ENCODE measurements around the gene BANK1.

BANK1 gene

GRCh38 chr4:101967697-101968346, 177.3 kb downstream of the BANK1 start:
- no peak for DNase-seq

GRCh38 chr4:101968364-101968763, 177.8 kb downstream of the BANK1 start:
- DNase-seq, result no peak

- no peak for DNase-seq
Measured at GRCh38 chr4:101969965-101970364, 179.4 kb downstream of the BANK1 start.

GRCh38 chr4:101970547-101971155, 180.1 kb downstream of the BANK1 start:
- DNase-seq, result peak; percentile 14

- DNase-seq, result no peak
Measured at GRCh38 chr4:101972791-101973190, 182.3 kb downstream of the BANK1 start.

GRCh38 chr4:101973361-101973760, 182.8 kb downstream of the BANK1 start:
- DNase-seq, result no peak

GRCh38 chr4:101977076-101977475, 186.5 kb downstream of the BANK1 start:
- DNase-seq, result peak; percentile 38

GRCh38 chr4:101981756-101982155, 191.2 kb downstream of the BANK1 start:
- peak; percentile 3 for DNase-seq

- DNase-seq, result no peak
Measured at GRCh38 chr4:101983835-101984234, 193.3 kb downstream of the BANK1 start.

- no peak for DNase-seq
Measured at GRCh38 chr4:101987623-101988243, 197.2 kb downstream of the BANK1 start.

GRCh38 chr4:101989551-101989950, 199.0 kb downstream of the BANK1 start:
- DNase-seq, result no peak

- DNase-seq, result no peak
Measured at GRCh38 chr4:101992446-101992845, 201.9 kb downstream of the BANK1 start.

- DNase-seq, result no peak
Measured at GRCh38 chr4:101993002-101993841, 202.7 kb downstream of the BANK1 start.

- DNase-seq, result no peak
Measured at GRCh38 chr4:101993842-101994775, 203.6 kb downstream of the BANK1 start.

- no peak for DNase-seq
Measured at GRCh38 chr4:102007959-102008425, 217.5 kb downstream of the BANK1 start.

GRCh38 chr4:102008711-102009110, 218.2 kb downstream of the BANK1 start:
- no peak for DNase-seq

GRCh38 chr4:102022343-102022742, 231.8 kb downstream of the BANK1 start:
- DNase-seq, result no peak

- DNase-seq, result no peak
Measured at GRCh38 chr4:102027961-102028360, 237.4 kb downstream of the BANK1 start.

GRCh38 chr4:102031406-102031805, 240.9 kb downstream of the BANK1 start:
- DNase-seq, result no peak

- DNase-seq, result no peak
Measured at GRCh38 chr4:102036016-102036415, 245.5 kb downstream of the BANK1 start.

- DNase-seq, result peak; percentile 93
Measured at GRCh38 chr4:102036619-102037376, 246.3 kb downstream of the BANK1 start.

Measured in NCI-H69 (cell line).